GM18526 (cell line): Measurements from ENCODE around the gene SLC44A5.

Experiments used
- POLR2A ChIP-seq: IDR thresholded peaks from 3 replicates; pipeline ENCODE4 v1.6.1; 2011; ENCODE audit not compliant: insufficient read length; ENCODE audit errors: extremely low read depth

SLC44A5 gene

GRCh38 chr1:75548721-75549480, 62.0 kb downstream of the SLC44A5 start:
- no peak for TF ChIP-seq POLR2A

- no peak for TF ChIP-seq POLR2A
These were observed 67.2 kb downstream of the SLC44A5 start for GRCh38 chr1:75543705-75544104.

- TF ChIP-seq POLR2A, result no peak
These were observed 67.9 kb downstream of the SLC44A5 start for GRCh38 chr1:75542818-75543570.

- TF ChIP-seq POLR2A, result no peak
These were observed 71.4 kb downstream of the SLC44A5 start for GRCh38 chr1:75539230-75540116.

DNA sequence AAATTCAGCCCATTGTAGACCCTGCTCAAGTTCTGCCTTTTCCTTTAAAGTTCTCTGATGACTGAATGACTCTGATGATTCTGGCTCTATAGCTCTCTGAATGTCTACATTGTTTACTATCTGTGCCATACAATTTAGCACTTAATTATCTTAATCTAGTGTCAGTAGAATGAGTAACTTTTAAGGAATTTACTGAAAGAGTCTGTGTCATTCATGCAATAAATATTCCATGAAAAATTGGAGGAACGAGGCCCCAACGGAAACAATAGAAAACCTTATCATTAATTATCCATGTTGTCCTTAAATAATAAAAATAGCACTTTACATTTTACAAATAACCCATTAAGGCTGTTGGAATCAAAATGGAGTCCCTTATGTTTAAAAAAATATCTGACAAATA, 77.8 kb downstream of the SLC44A5 start:
- no peak for TF ChIP-seq POLR2A

DNA sequence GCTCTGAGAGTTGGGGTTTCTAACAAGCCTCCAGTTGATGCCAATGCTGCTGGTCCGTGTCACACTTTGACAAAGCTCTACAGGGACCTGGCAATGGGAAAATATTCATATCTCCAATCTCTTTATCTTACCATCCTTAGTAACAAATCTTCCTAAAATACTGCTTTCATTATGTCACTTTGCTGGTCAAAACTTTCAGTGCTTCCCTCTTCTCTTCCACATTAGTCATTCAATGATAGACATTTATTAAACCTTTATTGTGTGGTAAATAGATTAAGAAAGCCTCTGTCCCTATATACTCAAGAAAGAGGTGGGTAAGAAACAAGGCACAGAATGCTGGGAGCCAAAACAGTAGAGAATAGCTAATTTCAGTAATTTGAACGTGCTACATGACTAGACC, 79.3 kb downstream of the SLC44A5 start:
- no peak for TF ChIP-seq POLR2A

DNA sequence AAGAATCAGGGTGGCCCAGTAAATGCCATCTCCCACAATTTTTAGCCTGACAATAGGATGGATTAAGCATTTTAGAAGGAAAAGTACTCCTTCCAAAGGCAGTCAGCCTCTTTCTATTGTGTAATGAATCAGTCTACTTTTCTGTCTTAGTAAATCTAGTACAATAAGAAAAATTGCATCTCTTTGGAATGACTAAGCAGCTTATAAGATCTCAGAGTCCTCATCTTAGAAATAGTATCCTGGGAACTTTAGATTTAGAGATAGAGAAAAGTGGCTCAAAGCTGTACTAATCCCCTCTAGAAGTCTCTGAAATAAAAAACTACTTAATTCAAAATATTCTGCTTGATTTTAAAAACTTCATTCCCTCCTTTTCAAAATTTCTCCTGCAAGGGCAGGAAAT, 81.4 kb downstream of the SLC44A5 start:
- no peak for TF ChIP-seq POLR2A

GRCh38 chr1:75528001-75528400, 82.9 kb downstream of the SLC44A5 start:
- no peak for TF ChIP-seq POLR2A

GRCh38 chr1:75522389-75522788, 88.5 kb downstream of the SLC44A5 start:
- TF ChIP-seq POLR2A, result no peak

DNA sequence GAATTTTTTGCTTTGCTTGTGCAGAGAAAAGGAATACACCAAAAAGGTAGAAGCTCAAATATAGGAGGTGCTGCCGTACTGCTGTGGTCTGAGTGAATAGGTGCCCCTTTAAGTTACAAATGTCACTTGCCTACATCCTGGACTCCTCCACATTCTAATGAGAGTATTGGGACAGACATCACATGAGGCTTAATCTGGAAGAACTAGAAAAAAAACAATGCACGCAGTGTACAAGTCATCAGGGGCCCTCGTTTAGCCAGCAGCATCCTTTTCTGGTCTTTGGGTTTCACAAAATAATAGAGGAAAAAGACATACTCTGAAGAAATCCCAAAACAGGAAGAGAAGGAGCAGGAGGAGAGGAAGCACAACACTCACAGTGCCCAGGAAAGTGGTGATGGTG, 89.3 kb downstream of the SLC44A5 start:
- TF ChIP-seq POLR2A, result no peak

DNA sequence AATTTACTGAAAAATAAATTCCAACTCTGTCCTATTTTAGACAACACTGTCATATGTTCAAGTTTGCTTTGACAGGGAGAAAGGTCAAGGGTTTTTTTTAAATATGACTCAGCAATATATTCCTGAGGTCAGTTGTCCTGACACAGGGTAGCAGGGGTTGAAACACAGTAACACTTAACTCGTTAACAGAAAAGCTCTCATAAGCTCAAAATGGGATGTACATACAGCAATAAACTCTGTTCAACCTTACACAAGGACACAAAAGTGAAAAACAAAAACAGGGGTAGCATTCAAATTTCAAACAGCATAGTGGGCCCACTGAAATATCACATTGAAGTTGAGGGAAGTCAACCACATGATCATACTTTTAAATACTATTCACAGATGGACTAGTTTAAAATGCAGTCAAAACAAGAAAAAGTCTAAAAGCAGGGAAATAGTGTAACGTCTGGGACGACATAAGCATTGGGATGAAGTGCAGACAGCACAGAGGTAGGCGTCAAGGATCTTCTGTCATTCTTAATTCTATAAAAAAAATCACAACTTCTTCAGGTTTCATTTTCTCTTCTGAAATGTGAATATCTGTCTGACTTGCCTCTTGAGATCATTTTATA, 89.9 kb downstream of the SLC44A5 start:
- no peak for TF ChIP-seq POLR2A

GRCh38 chr1:75519651-75520427, 91.1 kb downstream of the SLC44A5 start:
- no peak for TF ChIP-seq POLR2A

GRCh38 chr1:75518686-75519085, 92.2 kb downstream of the SLC44A5 start:
- no peak for TF ChIP-seq POLR2A

GRCh38 chr1:75514270-75514669, 96.6 kb downstream of the SLC44A5 start:
- TF ChIP-seq POLR2A, result no peak

- TF ChIP-seq POLR2A, result no peak
These were observed 103.9 kb downstream of the SLC44A5 start for GRCh38 chr1:75506976-75507375.
